Fibroblast of the conjunctiva (primary cell): ENCODE results near the gene ACSS1.

Source experiments
- DNase-seq: peaks from one replicate; pipeline ENCODE4 v3.0.0-alpha.2; 2010; ENCODE audit warnings: low read depth

The ACSS1 gene

GRCh38 chr20:25058051-25058846, at the start of gene ACSS1:
ACSS1 (minus strand) TSS chr20:25058139; CDS start chr20:25058102, 37 bp downstream.
- DNase-seq, result no peak

GRCh38 chr20:25103526-25103925, 45.6 kb upstream of the ACSS1 start:
- DNase-seq, result no peak

- no peak for DNase-seq
These were observed 43.0 kb upstream of the ACSS1 start for GRCh38 chr20:25100914-25101313.

GRCh38 chr20:25099601-25100140, 41.7 kb upstream of the ACSS1 start:
- DNase-seq, result no peak

- no peak for DNase-seq
These were observed 39.6 kb upstream of the ACSS1 start for GRCh38 chr20:25097498-25097897.

- no peak for DNase-seq
These were observed 32.8 kb upstream of the ACSS1 start for GRCh38 chr20:25090492-25091429.

- no peak for DNase-seq
These were observed 31.7 kb upstream of the ACSS1 start for GRCh38 chr20:25089662-25090061.

GRCh38 chr20:25089096-25089495, 31.2 kb upstream of the ACSS1 start:
- DNase-seq, result no peak

- DNase-seq, result no peak
These were observed 30.3 kb upstream of the ACSS1 start for GRCh38 chr20:25088267-25088666.

- DNase-seq, result no peak
These were observed 29.4 kb upstream of the ACSS1 start for GRCh38 chr20:25087186-25087929.

GRCh38 chr20:25085756-25086495, 28.0 kb upstream of the ACSS1 start:
- no peak for DNase-seq

- DNase-seq, result no peak
These were observed 26.8 kb upstream of the ACSS1 start for GRCh38 chr20:25084626-25085187.

- DNase-seq, result no peak
These were observed 26.1 kb upstream of the ACSS1 start for GRCh38 chr20:25083773-25084625.

GRCh38 chr20:25083141-25083772, 25.3 kb upstream of the ACSS1 start:
- DNase-seq, result no peak

GRCh38 chr20:25082498-25082873, 24.5 kb upstream of the ACSS1 start:
- DNase-seq, result no peak

GRCh38 chr20:25081730-25082497, 24.0 kb upstream of the ACSS1 start, which contains the start of gene VSX1:
VSX1 (minus strand) TSS chr20:25082141; CDS start chr20:25082096, 45 bp downstream.
- DNase-seq, result no peak

GRCh38 chr20:25081065-25081729, 23.3 kb upstream of the ACSS1 start:
- no peak for DNase-seq

GRCh38 chr20:25079171-25079570, 21.2 kb upstream of the ACSS1 start:
- no peak for DNase-seq
